Loucy (cell line): ENCODE measurements around the gene NMRK1.

Experiments used
- H2AFZ ChIP-seq: fragments of 200-600 bp; sonication (generic); 2 replicates; pipeline ENCODE4 v1.6.0; 2016; ENCODE audit warnings: antibody characterized with exemption, mild to moderate bottlenecking, low read length, moderate library complexity
- H3F3A ChIP-seq: fragments of 200-600 bp; 2 replicates; pipeline ENCODE4 v1.6.0; 2016; ENCODE audit warnings: antibody characterized with exemption, low read depth, mild to moderate bottlenecking
- H3K27me3 ChIP-seq: fragments of 200-600 bp; sonication (generic); 2 replicates; pipeline ENCODE4 v1.6.1; 2014; ENCODE audit warnings: low read length, mild to moderate bottlenecking; ENCODE audit not compliant: insufficient read depth, poor library complexity, severe bottlenecking
- H3K36me3 ChIP-seq: fragments of 200-600 bp; sonication (generic); 2 replicates; pipeline ENCODE4 v1.6.1; 2016; ENCODE audit warnings: low read length; ENCODE audit not compliant: insufficient read depth
- H3K4me1 ChIP-seq: fragments of 200-600 bp; sonication (generic); 2 replicates; pipeline ENCODE4 v1.5.1; 2014; ENCODE audit warnings: low read length, mild to moderate bottlenecking; ENCODE audit not compliant: insufficient read depth, poor library complexity, severe bottlenecking
- H3K4me2 ChIP-seq: fragments of 200-600 bp; sonication (generic); 2 replicates; pipeline ENCODE4 v1.6.0; 2014; ENCODE audit warnings: antibody characterized with exemption, low read length, low read depth, mild to moderate bottlenecking; ENCODE audit not compliant: poor library complexity, severe bottlenecking
- H3K4me3 ChIP-seq: fragments of 200-600 bp; sonication (generic); 2 replicates; pipeline ENCODE4 v1.5.1; 2014; ENCODE audit warnings: low read length, mild to moderate bottlenecking, mixed read lengths; ENCODE audit not compliant: poor library complexity, severe bottlenecking
- H3K79me2 ChIP-seq: fragments of 200-600 bp; sonication (generic); 2 replicates; pipeline ENCODE4 v1.6.1; 2014; ENCODE audit warnings: low read length; ENCODE audit not compliant: insufficient read depth
- H3K9ac ChIP-seq: fragments of 200-600 bp; sonication (generic); 2 replicates; pipeline ENCODE4 v1.6.0; 2014; ENCODE audit warnings: mild to moderate bottlenecking, low read depth, low read length, moderate library complexity; ENCODE audit not compliant: poor library complexity, severe bottlenecking
- H3K9me2 ChIP-seq: fragments of 200-600 bp; sonication (generic); replicated peaks from 2 replicates; pipeline ENCODE4 v1.6.1; 2016; ENCODE audit warnings: low read depth, low read length, mixed read lengths
- H3K9me3 ChIP-seq: fragments of 200-600 bp; sonication (generic); 2 replicates; pipeline ENCODE4 v1.6.1; 2014; ENCODE audit warnings: mild to moderate bottlenecking, antibody characterized with exemption, low read length, low read depth; ENCODE audit not compliant: insufficient read depth
- H4K20me1 ChIP-seq: fragments of 200-600 bp; sonication (generic); 2 replicates; pipeline ENCODE4 v1.6.0; 2014; ENCODE audit warnings: antibody characterized with exemption, low read length, mild to moderate bottlenecking; ENCODE audit not compliant: insufficient read depth, poor library complexity, severe bottlenecking
- EZH2phosphoT487 ChIP-seq: fragments of 200-600 bp; IDR thresholded peaks from 2 replicates; pipeline ENCODE4 v1.6.1; 2018; ENCODE audit warnings: antibody characterized with exemption, mild to moderate bottlenecking, moderate library complexity, borderline replicate concordance
- TF ChIP-seq, protein P1 (sequence below): fragments of 200-600 bp; sonication (generic); conservative IDR thresholded peaks from 2 replicates; pipeline ENCODE4 v1.5.1; 2014; ENCODE audit warnings: mild to moderate bottlenecking, antibody characterized with exemption, low read length

Gene NMRK1

DNA sequence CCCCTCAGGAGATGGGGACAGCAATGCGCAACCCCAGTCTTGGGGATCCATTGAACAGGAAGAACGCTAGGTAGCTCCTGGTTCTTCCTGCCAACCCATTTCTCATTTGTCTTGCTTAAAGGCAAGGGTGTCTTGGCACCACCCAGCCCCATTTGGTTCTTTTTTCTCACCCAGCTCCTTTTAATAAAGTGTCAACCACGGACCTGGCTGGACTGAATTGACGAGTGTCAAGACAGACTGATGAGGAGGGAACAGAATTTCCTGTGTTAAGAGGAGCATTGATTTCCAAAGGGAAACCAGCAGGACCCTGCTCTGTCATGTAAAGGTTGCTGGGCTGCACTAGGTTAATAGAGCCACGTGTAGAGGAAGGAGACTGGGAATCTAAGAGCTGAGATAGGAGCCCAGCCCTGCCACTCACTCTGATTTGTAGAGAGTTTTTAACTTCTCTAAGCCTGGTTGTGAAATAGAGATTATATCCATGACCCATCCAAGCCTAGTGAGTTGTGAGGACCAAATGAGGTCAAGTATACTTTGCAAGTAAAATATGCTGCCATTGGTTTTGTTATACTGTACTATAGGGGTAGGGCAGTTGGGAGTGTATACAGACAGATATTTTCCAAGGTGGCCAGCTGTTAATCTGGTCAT, 34.1 kb upstream of the NMRK1 start:
- no peaks in the 10 kb centered on the region for H4K20me1 ChIP-seq
- H3K9me3 ChIP-seq: no peaks in the 10 kb centered on the region
- no peaks in the 10 kb centered on the region for H3K27me3 ChIP-seq
- H3K79me2 ChIP-seq: peaks cover 6% of the 10 kb centered on the region; the same call in 1 of the 2 replicates
- H3F3A ChIP-seq: no peaks in the 10 kb centered on the region
- no peak overlapping the region for H3K4me3 ChIP-seq
- no peaks in the 10 kb centered on the region for H3K4me1 ChIP-seq
- H3K9me2 ChIP-seq: no peaks in the 10 kb centered on the region
- no peak overlapping the region for H3K9ac ChIP-seq
- no peak overlapping the region for H3K4me2 ChIP-seq
- no peak overlapping the region for H2AFZ ChIP-seq
- TF ChIP-seq EZH2phosphoT487: no peak
- TF ChIP-seq, protein P1, sequence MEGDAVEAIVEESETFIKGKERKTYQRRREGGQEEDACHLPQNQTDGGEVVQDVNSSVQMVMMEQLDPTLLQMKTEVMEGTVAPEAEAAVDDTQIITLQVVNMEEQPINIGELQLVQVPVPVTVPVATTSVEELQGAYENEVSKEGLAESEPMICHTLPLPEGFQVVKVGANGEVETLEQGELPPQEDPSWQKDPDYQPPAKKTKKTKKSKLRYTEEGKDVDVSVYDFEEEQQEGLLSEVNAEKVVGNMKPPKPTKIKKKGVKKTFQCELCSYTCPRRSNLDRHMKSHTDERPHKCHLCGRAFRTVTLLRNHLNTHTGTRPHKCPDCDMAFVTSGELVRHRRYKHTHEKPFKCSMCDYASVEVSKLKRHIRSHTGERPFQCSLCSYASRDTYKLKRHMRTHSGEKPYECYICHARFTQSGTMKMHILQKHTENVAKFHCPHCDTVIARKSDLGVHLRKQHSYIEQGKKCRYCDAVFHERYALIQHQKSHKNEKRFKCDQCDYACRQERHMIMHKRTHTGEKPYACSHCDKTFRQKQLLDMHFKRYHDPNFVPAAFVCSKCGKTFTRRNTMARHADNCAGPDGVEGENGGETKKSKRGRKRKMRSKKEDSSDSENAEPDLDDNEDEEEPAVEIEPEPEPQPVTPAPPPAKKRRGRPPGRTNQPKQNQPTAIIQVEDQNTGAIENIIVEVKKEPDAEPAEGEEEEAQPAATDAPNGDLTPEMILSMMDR: no peak
- H3K36me3 ChIP-seq: peaks cover 36% of the 10 kb centered on the region

DNA sequence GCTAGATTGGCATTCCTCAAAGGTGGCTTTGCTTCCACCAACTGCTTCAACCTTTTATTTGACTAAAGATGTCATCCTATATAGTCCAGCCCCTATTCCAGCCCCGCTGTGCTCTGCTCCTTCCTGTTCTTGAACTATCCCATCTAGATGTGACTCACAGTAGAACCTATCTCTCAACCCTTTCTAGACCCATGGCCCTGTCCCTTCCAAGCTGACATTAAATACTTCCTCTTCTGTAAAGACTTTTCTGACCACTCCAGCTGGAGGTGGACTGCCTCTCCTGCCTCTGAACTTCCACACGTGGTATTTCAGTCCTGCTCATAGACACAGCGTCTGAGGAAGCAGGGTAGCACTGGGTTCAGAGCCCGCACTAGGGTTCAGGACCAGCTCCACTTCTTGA, 32.7 kb upstream of the NMRK1 start:
- H3K27me3 ChIP-seq: no peaks in the 10 kb centered on the region
- H3K79me2 ChIP-seq: peaks cover 16% of the 10 kb centered on the region; the same call in 1 of the 2 replicates
- H3K4me3 ChIP-seq: no peak overlapping the region
- no peaks in the 10 kb centered on the region for H3F3A ChIP-seq
- H3K9ac ChIP-seq: no peak overlapping the region
- H3K4me2 ChIP-seq: no peak overlapping the region
- no peaks in the 10 kb centered on the region for H3K4me1 ChIP-seq
- H4K20me1 ChIP-seq: no peaks in the 10 kb centered on the region
- H3K9me3 ChIP-seq: no peaks in the 10 kb centered on the region
- H2AFZ ChIP-seq: no peak overlapping the region
- peaks cover 36% of the 10 kb centered on the region for H3K36me3 ChIP-seq
- no peaks in the 10 kb centered on the region for H3K9me2 ChIP-seq
- no peak for TF ChIP-seq EZH2phosphoT487
- TF ChIP-seq, protein P1: no peak

DNA sequence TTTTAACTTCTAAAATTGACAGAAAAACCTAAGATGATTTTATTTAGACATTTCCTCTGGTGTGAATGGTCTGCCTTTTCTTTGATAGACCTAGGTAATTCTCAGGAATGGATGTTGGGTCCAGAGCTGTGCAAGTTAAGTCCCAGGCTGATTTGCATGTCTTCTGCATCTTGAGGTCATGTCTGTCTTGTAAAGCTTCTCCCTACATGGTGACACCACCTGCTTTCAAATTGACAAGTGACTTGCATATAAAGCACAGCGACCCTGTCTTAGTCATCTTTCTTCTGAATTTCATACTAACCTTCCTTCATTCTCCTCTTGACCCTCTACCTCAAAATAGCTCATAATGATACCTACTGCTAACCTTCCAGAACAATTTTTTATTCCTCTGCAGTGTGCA, 29.6 kb upstream of the NMRK1 start:
- Histone ChIP-seq H2AFZ (no peak overlapping the region), H3K9me2 (no peaks in the 10 kb centered on the region), H3F3A (no peaks in the 10 kb centered on the region), H4K20me1 (no peaks in the 10 kb centered on the region), H3K9ac (no peak overlapping the region), H3K4me2 (no peak overlapping the region), H3K4me1 (no peaks in the 10 kb centered on the region), H3K79me2 (peaks cover 32% of the 10 kb centered on the region; the same call in 1 of the 2 replicates), H3K9me3 (no peaks in the 10 kb centered on the region), H3K27me3 (no peaks in the 10 kb centered on the region), H3K4me3 (no peak overlapping the region), H3K36me3 (peaks cover 36% of the 10 kb centered on the region)
- no peak for TF ChIP-seq EZH2phosphoT487
- TF ChIP-seq, protein P1: no peak
